MM.1S (cell line): ENCODE results near the gene MEGF8.
A peak's percentile ranks its signal among the peaks of the same experiment; 100 is the strongest.

Experiments
- DNase-seq: peaks from one replicate; pipeline ENCODE4 v3.0.0-alpha.2; 2015
- H2AFZ ChIP-seq: fragments of 300-600 bp; sonication (generic); 2 replicates; pipeline ENCODE4 v1.6.0; 2016; ENCODE audit warnings: antibody characterized with exemption, low read length
- H3F3A ChIP-seq: fragments of 300-600 bp; sonication (generic); 2 replicates; pipeline ENCODE4 v1.6.1; 2016; ENCODE audit warnings: mild to moderate bottlenecking, antibody characterized with exemption, low read length, moderate library complexity, mixed read lengths; ENCODE audit not compliant: insufficient read depth
- H3K27ac ChIP-seq: fragments of 300-600 bp; sonication (generic); 2 replicates; pipeline ENCODE4 v1.5.1; 2016; ENCODE audit warnings: mild to moderate bottlenecking, low read length
- H3K27me3 ChIP-seq: fragments of 300-600 bp; sonication (generic); replicated peaks from 2 replicates; pipeline ENCODE4 v1.6.0; 2016; ENCODE audit warnings: low read length; ENCODE audit not compliant: insufficient read depth
- H3K36me3 ChIP-seq: fragments of 300-600 bp; sonication (generic); replicated peaks from 2 replicates; pipeline ENCODE4 v1.6.1; 2016; ENCODE audit warnings: mild to moderate bottlenecking, low read length, mixed read lengths; ENCODE audit not compliant: insufficient read depth
- H3K4me1 ChIP-seq: fragments of 300-600 bp; sonication (generic); 2 replicates; pipeline ENCODE4 v1.6.1; 2016; ENCODE audit warnings: low read length, mixed read lengths
- H3K4me2 ChIP-seq: fragments of 300-600 bp; sonication (generic); 2 replicates; pipeline ENCODE4 v1.6.0; 2016; ENCODE audit warnings: low read depth, low read length
- H3K4me3 ChIP-seq: fragments of 300-600 bp; sonication (generic); 2 replicates; pipeline ENCODE4 v1.5.1; 2016; ENCODE audit warnings: low read length, mixed read lengths
- H3K79me2 ChIP-seq: fragments of 300-600 bp; sonication (generic); 2 replicates; pipeline ENCODE4 v1.6.1; 2016; ENCODE audit warnings: mixed run types, low read length, mixed read lengths
- H3K9ac ChIP-seq: fragments of 300-600 bp; sonication (generic); 2 replicates; pipeline ENCODE4 v1.6.1; 2016; ENCODE audit warnings: low read length, mixed read lengths
- H3K9me2 ChIP-seq: fragments of 300-600 bp; sonication (generic); replicated peaks from 2 replicates; pipeline ENCODE4 v1.6.1; 2016; ENCODE audit warnings: mild to moderate bottlenecking, low read length, mixed read lengths; ENCODE audit not compliant: insufficient read depth
- H3K9me3 ChIP-seq: fragments of 300-600 bp; sonication (generic); replicated peaks from 2 replicates; pipeline ENCODE4 v1.6.1; 2016; ENCODE audit warnings: mild to moderate bottlenecking, low read length, mixed read lengths; ENCODE audit not compliant: insufficient read depth
- H4K20me1 ChIP-seq: fragments of 300-600 bp; sonication (generic); 2 replicates; pipeline ENCODE4 v1.6.1; 2016; ENCODE audit warnings: mild to moderate bottlenecking, low read length, moderate library complexity, mixed read lengths; ENCODE audit not compliant: insufficient read depth
- EZH2 ChIP-seq: fragments of 300-600 bp; sonication (generic); optimal IDR thresholded peaks from 2 replicates; pipeline ENCODE3; 2017; ENCODE audit warnings: low read depth, mild to moderate bottlenecking, antibody characterized with exemption, low read length, mixed read lengths
- EZH2phosphoT487 ChIP-seq: fragments of 300-600 bp; sonication (generic); IDR thresholded peaks from 2 replicates; pipeline ENCODE4 v1.6.1; 2018; ENCODE audit warnings: antibody characterized with exemption, low read length
- TF ChIP-seq, protein P1 (sequence below): fragments of 300-600 bp; sonication (generic); IDR thresholded peaks from 2 replicates; pipeline ENCODE4 v1.5.1; 2016; ENCODE audit warnings: antibody characterized with exemption, low read length, mixed read lengths

MEGF8 gene

GRCh38 chr19:42284066-42284501, 41.4 kb upstream of the MEGF8 start:
- no peak overlapping the region for H2AFZ ChIP-seq
- H3K79me2 ChIP-seq = peaks cover 19% of the 10 kb centered on the region
- no peak overlapping the region for H3K9ac ChIP-seq
- DNase-seq = peak; percentile 84
- H3K9me3 ChIP-seq = no peaks in the 10 kb centered on the region
- no peaks in the 10 kb centered on the region for H3K27me3 ChIP-seq
- no peak overlapping the region for H3K27ac ChIP-seq
- no peak overlapping the region for H3K4me2 ChIP-seq
- peaks cover 9% of the 10 kb centered on the region; the same call in 1 of the 2 replicates for H3F3A ChIP-seq
- H3K36me3 ChIP-seq = no peaks in the 10 kb centered on the region
- H3K4me3 ChIP-seq = no peak overlapping the region
- TF ChIP-seq EZH2phosphoT487 (no peak), EZH2 (no peak)
- TF ChIP-seq, protein P1, sequence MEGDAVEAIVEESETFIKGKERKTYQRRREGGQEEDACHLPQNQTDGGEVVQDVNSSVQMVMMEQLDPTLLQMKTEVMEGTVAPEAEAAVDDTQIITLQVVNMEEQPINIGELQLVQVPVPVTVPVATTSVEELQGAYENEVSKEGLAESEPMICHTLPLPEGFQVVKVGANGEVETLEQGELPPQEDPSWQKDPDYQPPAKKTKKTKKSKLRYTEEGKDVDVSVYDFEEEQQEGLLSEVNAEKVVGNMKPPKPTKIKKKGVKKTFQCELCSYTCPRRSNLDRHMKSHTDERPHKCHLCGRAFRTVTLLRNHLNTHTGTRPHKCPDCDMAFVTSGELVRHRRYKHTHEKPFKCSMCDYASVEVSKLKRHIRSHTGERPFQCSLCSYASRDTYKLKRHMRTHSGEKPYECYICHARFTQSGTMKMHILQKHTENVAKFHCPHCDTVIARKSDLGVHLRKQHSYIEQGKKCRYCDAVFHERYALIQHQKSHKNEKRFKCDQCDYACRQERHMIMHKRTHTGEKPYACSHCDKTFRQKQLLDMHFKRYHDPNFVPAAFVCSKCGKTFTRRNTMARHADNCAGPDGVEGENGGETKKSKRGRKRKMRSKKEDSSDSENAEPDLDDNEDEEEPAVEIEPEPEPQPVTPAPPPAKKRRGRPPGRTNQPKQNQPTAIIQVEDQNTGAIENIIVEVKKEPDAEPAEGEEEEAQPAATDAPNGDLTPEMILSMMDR = no peak
- no peaks in the 10 kb centered on the region for H3K9me2 ChIP-seq
- peaks cover 17% of the 10 kb centered on the region for H3K4me1 ChIP-seq
- no peaks in the 10 kb centered on the region for H4K20me1 ChIP-seq

DNA sequence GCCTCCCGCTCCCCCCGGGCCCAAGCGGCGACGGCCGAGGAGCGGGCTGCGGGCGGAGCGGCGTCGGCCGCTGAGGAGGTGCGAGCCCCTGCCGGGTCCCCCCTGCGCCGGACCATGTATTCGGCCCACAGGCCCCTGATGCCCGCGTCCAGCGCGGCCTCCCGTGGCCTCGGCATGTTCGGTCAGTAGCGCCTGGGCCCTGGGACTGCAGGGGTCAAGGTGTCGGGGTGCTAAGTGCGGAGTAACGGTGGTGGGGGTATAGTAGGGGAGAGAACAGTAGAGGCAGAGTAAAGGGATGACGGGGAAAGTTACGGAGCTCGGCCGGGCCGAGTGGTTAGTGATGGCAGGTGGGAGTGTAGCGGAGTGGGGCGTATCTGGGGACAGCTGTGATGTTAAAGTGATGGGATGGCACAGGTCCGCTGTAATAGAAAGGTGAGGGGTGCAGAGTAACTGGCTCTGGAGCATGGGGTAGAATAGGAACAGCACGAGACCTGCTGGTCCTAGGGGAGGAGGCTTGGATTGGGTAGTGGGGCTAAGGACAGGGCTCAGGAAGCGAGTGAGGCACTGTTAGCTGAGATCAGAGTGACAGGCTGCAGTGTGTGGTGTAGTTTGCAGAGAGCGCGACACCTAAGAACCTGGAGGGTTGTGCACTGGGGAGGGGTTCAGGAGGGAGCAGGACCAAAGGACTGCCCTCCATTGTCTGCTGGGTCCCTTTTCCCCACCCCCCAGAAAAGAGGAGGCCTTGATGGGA, 40.7 kb upstream of the MEGF8 start:
- no peaks in the 10 kb centered on the region for H3K27me3 ChIP-seq
- no peaks in the 10 kb centered on the region for H3K36me3 ChIP-seq
- peak; percentile 14 for DNase-seq
- peaks cover 13% of the 10 kb centered on the region for H3K4me1 ChIP-seq
- H3F3A ChIP-seq = peaks cover 9% of the 10 kb centered on the region; the same call in 1 of the 2 replicates
- H3K79me2 ChIP-seq = peaks cover 19% of the 10 kb centered on the region
- H3K4me2 ChIP-seq = peak overlapping the region; percentile 99
- H3K9me2 ChIP-seq = no peaks in the 10 kb centered on the region
- TF ChIP-seq, protein P1 = no peak
- TF ChIP-seq EZH2phosphoT487 (no peak), EZH2 (no peak)
- H3K9me3 ChIP-seq = no peaks in the 10 kb centered on the region
- peak overlapping the region; percentile 67; the same call in 1 of the 2 replicates for H3K9ac ChIP-seq
- H4K20me1 ChIP-seq = no peaks in the 10 kb centered on the region
- no peak overlapping the region for H3K27ac ChIP-seq
- H3K4me3 ChIP-seq = peak overlapping the region; percentile 76
- H2AFZ ChIP-seq = no peak overlapping the region

DNA sequence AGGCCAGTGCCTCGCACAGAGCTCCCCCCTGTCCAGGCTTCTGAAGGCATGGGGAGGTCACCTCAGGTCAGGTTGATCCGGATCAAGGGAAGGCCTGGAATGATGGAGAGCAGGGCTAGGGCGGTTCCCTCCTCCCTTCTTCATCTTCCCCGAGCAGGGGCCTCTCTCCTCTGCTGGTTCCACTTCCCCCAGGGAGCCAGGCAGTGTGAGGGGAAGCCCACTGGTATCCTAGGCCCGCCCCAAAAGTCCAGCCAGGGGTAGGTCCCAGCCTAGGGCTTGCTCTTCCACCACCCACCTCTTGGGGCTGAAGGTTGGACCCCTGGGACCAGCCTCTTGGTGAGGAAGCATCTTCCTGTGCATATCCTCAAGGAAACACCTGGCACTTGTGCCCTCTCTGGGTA, 39.9 kb upstream of the MEGF8 start:
- Histone ChIP-seq H4K20me1 (no peaks in the 10 kb centered on the region), H3K79me2 (peaks cover 19% of the 10 kb centered on the region), H2AFZ (no peak overlapping the region), H3K9me3 (no peaks in the 10 kb centered on the region), H3K27me3 (no peaks in the 10 kb centered on the region), H3K9ac (no peak overlapping the region), H3K4me1 (peaks cover 13% of the 10 kb centered on the region), H3K4me2 (no peak overlapping the region), H3K9me2 (no peaks in the 10 kb centered on the region), H3K27ac (no peak overlapping the region), H3F3A (peaks cover 9% of the 10 kb centered on the region; the same call in 1 of the 2 replicates), H3K36me3 (no peaks in the 10 kb centered on the region), H3K4me3 (no peak overlapping the region)
- TF ChIP-seq, protein P1 = no peak
- TF ChIP-seq EZH2 = no peak
- no peak for TF ChIP-seq EZH2phosphoT487
- DNase-seq = no peak
